ENCODE results near the gene HOXD11. TPM values are rescaled to one million over a fixed set of nuclear protein-coding genes. Genes with fewer than 3 reads are reported as not detected.

HOXD11 gene
- total and polyA plus RNA-seq, 2 experiments from 2014 or later = not detected

- TF ChIP-seq, protein P1, sequence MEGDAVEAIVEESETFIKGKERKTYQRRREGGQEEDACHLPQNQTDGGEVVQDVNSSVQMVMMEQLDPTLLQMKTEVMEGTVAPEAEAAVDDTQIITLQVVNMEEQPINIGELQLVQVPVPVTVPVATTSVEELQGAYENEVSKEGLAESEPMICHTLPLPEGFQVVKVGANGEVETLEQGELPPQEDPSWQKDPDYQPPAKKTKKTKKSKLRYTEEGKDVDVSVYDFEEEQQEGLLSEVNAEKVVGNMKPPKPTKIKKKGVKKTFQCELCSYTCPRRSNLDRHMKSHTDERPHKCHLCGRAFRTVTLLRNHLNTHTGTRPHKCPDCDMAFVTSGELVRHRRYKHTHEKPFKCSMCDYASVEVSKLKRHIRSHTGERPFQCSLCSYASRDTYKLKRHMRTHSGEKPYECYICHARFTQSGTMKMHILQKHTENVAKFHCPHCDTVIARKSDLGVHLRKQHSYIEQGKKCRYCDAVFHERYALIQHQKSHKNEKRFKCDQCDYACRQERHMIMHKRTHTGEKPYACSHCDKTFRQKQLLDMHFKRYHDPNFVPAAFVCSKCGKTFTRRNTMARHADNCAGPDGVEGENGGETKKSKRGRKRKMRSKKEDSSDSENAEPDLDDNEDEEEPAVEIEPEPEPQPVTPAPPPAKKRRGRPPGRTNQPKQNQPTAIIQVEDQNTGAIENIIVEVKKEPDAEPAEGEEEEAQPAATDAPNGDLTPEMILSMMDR (conservative IDR thresholded peaks at IDR 0.05; ENCODE audit: low read depth in 2 of 2) = no peak
- no peak for TF ChIP-seq REST (IDR thresholded peaks at IDR 0.05; ENCODE audit: unreplicated experiment)
- TF ChIP-seq ZNF114 (CRISPR knock-in tag; IDR thresholded peaks at IDR 0.05) = no peak
- no peak for TF ChIP-seq NANOG (IDR thresholded peaks at IDR 0.05; ENCODE audit: borderline replicate concordance)
Observed at GRCh38 chr2:176089843-176090395, 17.2 kb upstream of the HOXD11 start (continued).

DNA sequence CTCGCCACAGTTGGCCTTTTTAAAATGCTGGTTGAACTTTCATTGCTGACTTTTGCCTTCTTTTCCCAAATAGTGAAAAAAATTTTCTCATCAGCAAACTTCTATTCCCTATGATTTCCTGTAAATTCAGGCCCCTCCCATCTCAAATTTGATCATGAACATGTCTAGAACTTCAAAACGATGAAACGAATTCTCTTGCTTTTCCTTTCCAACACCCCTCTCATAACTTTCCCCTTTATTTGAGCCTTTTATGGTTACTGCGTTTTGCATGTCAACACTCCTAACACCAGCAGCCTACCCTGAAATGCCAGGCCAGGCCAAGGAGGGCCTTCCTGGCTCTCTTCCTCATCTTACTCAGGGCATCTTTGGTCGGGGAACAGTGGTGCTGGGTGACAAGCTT is 16.2 kb upstream of the HOXD11 start:
- peaks cover 40% of the 10 kb centered on the region for H4K20me1 ChIP-seq (replicated peaks; ENCODE audit: insufficient read depth)
- no peak overlapping the region for H2AFZ ChIP-seq
- ATAC-seq = no peak
- Mint-ChIP-seq H3K4me1 (peaks cover 25% of the 10 kb centered on the region), H3K27ac (no peak overlapping the region), H3K9me3 (peaks cover 7% of the 10 kb centered on the region; the same call in 2 of the 3 replicates), H3K27me3 (ENCODE audit: insufficient read depth, low read depth, poor library complexity) (peaks cover 95% of the 10 kb centered on the region), H3K36me3 (ENCODE audit: low read depth) (no peaks in the 10 kb centered on the region; the same call in 2 of the 3 replicates), H3K4me3 (no peak overlapping the region)
- no peak overlapping the region for H3K4me2 ChIP-seq
- peaks cover 56% of the 10 kb centered on the region for H3K4me1 ChIP-seq (ENCODE audit: insufficient read depth)
- peak; percentile 11 for DNase-seq (ENCODE audit: low spot score)
- TF ChIP-seq ZNF114 (CRISPR knock-in tag; IDR thresholded peaks at IDR 0.05) (no peak), STAT1 (IDR thresholded peaks at IDR 0.05; ENCODE audit: unreplicated experiment) (no peak), EZH2 (IDR thresholded peaks at IDR 0.05; ENCODE audit: low read depth, unreplicated experiment) (peak; percentile 61), ZNF462 (CRISPR knock-in tag; IDR thresholded peaks at IDR 0.05) (no peak)
- no peaks in the 10 kb centered on the region for H3K9me2 ChIP-seq (ENCODE audit: insufficient read depth)
- H3K27ac ChIP-seq (ENCODE audit: low read depth) = no peak overlapping the region
- H3K27me3 ChIP-seq (ENCODE audit: insufficient read depth) = peaks cover 99% of the 10 kb centered on the region
- no peaks in the 10 kb centered on the region for H3K36me3 ChIP-seq (ENCODE audit: insufficient read depth)
- H3K4me3 ChIP-seq = no peak overlapping the region
- H3F3A ChIP-seq (replicated peaks; ENCODE audit: low read depth) = peaks cover 46% of the 10 kb centered on the region
- no peaks in the 10 kb centered on the region for H3K79me2 ChIP-seq (replicated peaks; ENCODE audit: insufficient read depth)
